ENCODE data around the gene SPARCL1. TPM values are rescaled to one million over a fixed set of nuclear protein-coding genes. Genes with fewer than 3 reads are reported as not detected.
A peak's percentile ranks its signal among the peaks of the same experiment; 100 is the strongest.

SPARCL1 gene
- total and polyA plus RNA-seq, 2 donors (not counting 1 experiment from before 2014, with no cell fraction given), result 0.64 to 4.1 TPM

GRCh38 chr4:87505862-87506261 is 23.3 kb downstream of the SPARCL1 start:
- H3K9ac ChIP-seq (ENCODE audit: insufficient read depth, low read length), result no peak overlapping the region
- TF ChIP-seq EZH2 (IDR thresholded peaks at IDR 0.05; ENCODE audit: low read length, missing control alignments) (no peak), CTCF (conservative IDR thresholded peaks at IDR 0.05 in 1 of 2, IDR thresholded peaks at IDR 0.05 in 1 of 2; ENCODE audit: low read depth in 1 of 2, low read length in 2 of 2) (peak in 1 of 2 donors; percentile 13)
- no peak overlapping the region for H3K4me3 ChIP-seq (replicated peaks in 1 of 4; ENCODE audit: control extremely low read depth in 1 of 4, insufficient read depth in 1 of 4, low read depth in 3 of 4, low read length in 4 of 4)
- H3K27ac ChIP-seq (ENCODE audit: insufficient read depth, low read length), result no peak overlapping the region
- no peaks in the 10 kb centered on the region for H3K36me3 ChIP-seq (ENCODE audit: control insufficient read depth, insufficient read depth, low read length)
- no peaks in the 10 kb centered on the region for H4K20me1 ChIP-seq (ENCODE audit: control insufficient read depth, extremely low read depth, insufficient read depth, low read length)
- no peaks in the 10 kb centered on the region for H3K79me2 ChIP-seq (ENCODE audit: control insufficient read depth, insufficient read depth, low read length)
- no peak overlapping the region for H2AFZ ChIP-seq (ENCODE audit: low read length)
- no peak overlapping the region for H3K4me2 ChIP-seq (ENCODE audit: extremely low read depth, insufficient read depth, low read length)
- H3K27me3 ChIP-seq (ENCODE audit: control insufficient read depth, insufficient read depth, low read length), result no peaks in the 10 kb centered on the region
- peaks cover 11% of the 10 kb centered on the region for H3K4me1 ChIP-seq (ENCODE audit: control insufficient read depth, extremely low read depth, insufficient read depth, low read length)
- no peak for DNase-seq (ENCODE audit: low read depth in 2 of 2)
- no peaks in the 10 kb centered on the region for H3K9me3 ChIP-seq (ENCODE audit: control insufficient read depth, insufficient read depth, low read depth, low read length)

GRCh38 chr4:87502580-87503238 is 26.5 kb downstream of the SPARCL1 start:
- Histone ChIP-seq H2AFZ (ENCODE audit: low read length) (no peak overlapping the region), H3K27ac (ENCODE audit: insufficient read depth, low read length) (no peak overlapping the region), H3K9ac (ENCODE audit: insufficient read depth, low read length) (no peak overlapping the region), H4K20me1 (ENCODE audit: control insufficient read depth, extremely low read depth, insufficient read depth, low read length) (no peaks in the 10 kb centered on the region), H3K9me3 (ENCODE audit: control insufficient read depth, insufficient read depth, low read depth, low read length) (no peaks in the 10 kb centered on the region), H3K4me2 (ENCODE audit: extremely low read depth, insufficient read depth, low read length) (no peak overlapping the region), H3K4me1 (ENCODE audit: control insufficient read depth, extremely low read depth, insufficient read depth, low read length) (peaks cover 13% of the 10 kb centered on the region), H3K79me2 (ENCODE audit: control insufficient read depth, insufficient read depth, low read length) (no peaks in the 10 kb centered on the region), H3K27me3 (ENCODE audit: control insufficient read depth, insufficient read depth, low read length) (no peaks in the 10 kb centered on the region), H3K36me3 (ENCODE audit: control insufficient read depth, insufficient read depth, low read length) (no peaks in the 10 kb centered on the region), H3K4me3 (replicated peaks in 1 of 4; ENCODE audit: control extremely low read depth in 1 of 4, insufficient read depth in 1 of 4, low read depth in 3 of 4, low read length in 4 of 4) (no peak overlapping the region)
- TF ChIP-seq EZH2 (IDR thresholded peaks at IDR 0.05; ENCODE audit: low read length, missing control alignments) (no peak), CTCF (conservative IDR thresholded peaks at IDR 0.05 in 1 of 2, IDR thresholded peaks at IDR 0.05 in 1 of 2; ENCODE audit: low read depth in 1 of 2, low read length in 2 of 2) (no peak)
- DNase-seq (ENCODE audit: low read depth in 2 of 2), result peak in 1 of 2 donors; percentile 35

GRCh38 chr4:87500092-87500462 is 29.1 kb downstream of the SPARCL1 start:
- Histone ChIP-seq H3K4me1 (ENCODE audit: control insufficient read depth, extremely low read depth, insufficient read depth, low read length) (peaks cover 8% of the 10 kb centered on the region), H3K27me3 (ENCODE audit: control insufficient read depth, insufficient read depth, low read length) (no peaks in the 10 kb centered on the region), H3K9ac (ENCODE audit: insufficient read depth, low read length) (no peak overlapping the region), H4K20me1 (ENCODE audit: control insufficient read depth, extremely low read depth, insufficient read depth, low read length) (no peaks in the 10 kb centered on the region), H3K79me2 (ENCODE audit: control insufficient read depth, insufficient read depth, low read length) (no peaks in the 10 kb centered on the region), H3K4me2 (ENCODE audit: extremely low read depth, insufficient read depth, low read length) (no peak overlapping the region), H3K27ac (ENCODE audit: insufficient read depth, low read length) (no peak overlapping the region), H2AFZ (ENCODE audit: low read length) (peak overlapping the region; percentile 38), H3K36me3 (ENCODE audit: control insufficient read depth, insufficient read depth, low read length) (no peaks in the 10 kb centered on the region), H3K9me3 (ENCODE audit: control insufficient read depth, insufficient read depth, low read depth, low read length) (no peaks in the 10 kb centered on the region), H3K4me3 (replicated peaks in 1 of 4; ENCODE audit: control extremely low read depth in 1 of 4, insufficient read depth in 1 of 4, low read depth in 3 of 4, low read length in 4 of 4) (no peak overlapping the region)
- TF ChIP-seq CTCF (conservative IDR thresholded peaks at IDR 0.05 in 1 of 2, IDR thresholded peaks at IDR 0.05 in 1 of 2; ENCODE audit: low read depth in 1 of 2, low read length in 2 of 2) (no peak), EZH2 (IDR thresholded peaks at IDR 0.05; ENCODE audit: low read length, missing control alignments) (no peak)
- DNase-seq (ENCODE audit: low read depth in 2 of 2), result no peak
